CD14-positive monocyte (primary cell): ENCODE measurements around the gene CPE. TPM values are rescaled to one million over a fixed set of nuclear protein-coding genes. Genes with fewer than 3 reads are reported as not detected.

Source experiments
- DNase-seq, 3 donors: peaks; one replicate each; pipeline ENCODE4 v3.0.0-alpha.2; 2011 to 2022
- H2AFZ ChIP-seq: 2 replicates; pipeline ENCODE4 v1.6.0; 2012; ENCODE audit warnings: mild to moderate bottlenecking, low read depth, low read length, inconsistent platforms; ENCODE audit not compliant: insufficient read depth, poor library complexity, severe bottlenecking
- H3K27ac ChIP-seq, 2 donors: 1 replicate in 1 of 2; 2 replicates in 1 of 2; pipeline ENCODE4 v1.5.1; 2012 to 2013; ENCODE audit warnings: low read length in 2 of 2, control low read depth in 1 of 2, inconsistent platforms in 1 of 2, low read depth in 1 of 2, mild to moderate bottlenecking in 1 of 2
- H3K27me3 ChIP-seq, 2 donors: one replicate each; pipeline versions ENCODE4 v1.6.0 to v1.6.1; 2011 to 2013; ENCODE audit warnings: low read length in 2 of 2; ENCODE audit not compliant: control insufficient read depth in 2 of 2, insufficient read depth in 2 of 2
- H3K36me3 ChIP-seq, 2 donors: replicated peaks in 1 of 2; 1 replicate in 1 of 2; 2 replicates in 1 of 2; pipeline versions ENCODE4 v1.5.1 to v1.6.1; 2012 to 2013; ENCODE audit warnings: low read length in 2 of 2, control low read depth in 1 of 2, inconsistent platforms in 1 of 2, mild to moderate bottlenecking in 1 of 2; ENCODE audit not compliant: insufficient read depth in 2 of 2, control insufficient read depth in 1 of 2
- H3K4me1 ChIP-seq, 2 donors: 1 replicate in 1 of 2; 2 replicates in 1 of 2; pipeline versions ENCODE4 v1.5.1 to v1.6.1; 2012 to 2013; ENCODE audit warnings: low read length in 2 of 2, control low read depth in 1 of 2, inconsistent platforms in 1 of 2, mild to moderate bottlenecking in 1 of 2, moderate library complexity in 1 of 2; ENCODE audit not compliant: insufficient read depth in 2 of 2, control insufficient read depth in 1 of 2
- H3K4me2 ChIP-seq: replicated peaks from 2 replicates; pipeline ENCODE3; 2012; ENCODE audit warnings: low read length, moderate library complexity, mild to moderate bottlenecking; ENCODE audit not compliant: poor library complexity, severe bottlenecking; ENCODE audit errors: extremely low read depth
- H3K4me3 ChIP-seq, 3 experiments: fragments of 200-600 bp in 1 of 3; sonication (generic) in 1 of 3; replicated peaks in 1 of 3; 1 replicate in 2 of 3; 2 replicates in 1 of 3; pipeline ENCODE4 v1.5.1; 2011 to 2013; ENCODE audit warnings: low read length in 3 of 3, mild to moderate bottlenecking in 3 of 3, control low read depth in 2 of 3, low read depth in 2 of 3, inconsistent platforms in 1 of 3, moderate library complexity in 1 of 3
- H3K79me2 ChIP-seq: 2 replicates; pipeline ENCODE4 v1.6.0; 2012; ENCODE audit warnings: mild to moderate bottlenecking, control low read depth, inconsistent platforms, low read length, moderate library complexity; ENCODE audit not compliant: insufficient read depth
- H3K9ac ChIP-seq: 2 replicates; pipeline ENCODE4 v1.6.0; 2017; ENCODE audit warnings: low read length, mild to moderate bottlenecking; ENCODE audit not compliant: insufficient read depth, poor library complexity, severe bottlenecking
- H3K9me3 ChIP-seq, 2 donors: replicated peaks in 1 of 2; 1 replicate in 1 of 2; 2 replicates in 1 of 2; pipeline versions ENCODE4 v1.5.1 to v1.6.1; 2012 to 2013; ENCODE audit warnings: low read length in 2 of 2, control low read depth in 1 of 2; ENCODE audit not compliant: control insufficient read depth in 1 of 2, insufficient read depth in 1 of 2
- H4K20me1 ChIP-seq: 2 replicates; pipeline ENCODE4 v1.6.0; 2012; ENCODE audit warnings: mild to moderate bottlenecking, low read length, control low read depth, moderate library complexity; ENCODE audit not compliant: insufficient read depth
- H3K27ac Mint-ChIP-seq, 7 donors: one replicate each; pipeline ENCODE4 v1.8.0; 2020; ENCODE audit warnings: mild to moderate bottlenecking in 7 of 7, mixed read lengths in 7 of 7, moderate library complexity in 6 of 7, inconsistent platforms in 2 of 7
- H3K27me3 Mint-ChIP-seq, 3 donors: one replicate each; pipeline ENCODE4 v1.8.0; 2021 to 2022; ENCODE audit warnings: low read depth in 3 of 3, mild to moderate bottlenecking in 3 of 3, mixed read lengths in 3 of 3, moderate library complexity in 3 of 3, inconsistent platforms in 1 of 3
- H3K36me3 Mint-ChIP-seq, 2 donors: one replicate each; pipeline ENCODE4 v1.8.0; 2020; ENCODE audit warnings: mixed read lengths in 2 of 2, inconsistent platforms in 1 of 2, mild to moderate bottlenecking in 1 of 2
- H3K4me1 Mint-ChIP-seq: one replicate; pipeline ENCODE4 v1.8.0; 2020; ENCODE audit warnings: mild to moderate bottlenecking, mixed read lengths
- H3K4me3 Mint-ChIP-seq, 2 donors: one replicate each; pipeline ENCODE4 v1.8.0; 2020; ENCODE audit warnings: mild to moderate bottlenecking in 2 of 2, mixed read lengths in 2 of 2, moderate library complexity in 1 of 2
- H3K9me3 Mint-ChIP-seq, 7 donors: one replicate each; pipeline ENCODE4 v1.8.0; 2020 to 2022; ENCODE audit warnings: mixed read lengths in 7 of 7, mild to moderate bottlenecking in 6 of 7, moderate library complexity in 6 of 7, inconsistent platforms in 2 of 7
- CTCF ChIP-seq: fragments of 200-600 bp; IDR thresholded peaks from one replicate; pipeline ENCODE4 v1.8.0; 2022; ENCODE audit warnings: antibody characterized with exemption, mild to moderate bottlenecking
- WGBS: methylation state at CpG from one replicate; pipeline ENCODE4 v1.1.5; 2013; ENCODE audit warnings: missing lambda C conversion rate; ENCODE audit not compliant: insufficient coverage; 5-methylcytosine and 5-hydroxymethylcytosine counted together
- intact Hi-C, 2 donors: fragments of 100-400 bp; cut with micrococcal nuclease; formaldehyde crosslinking; loops; one replicate each; pipeline versions ENCODE4 v1.15.0 to v1.15.1; 2023
- polyA plus RNA-seq, 3 donors: library from polyadenylated mRNA; depleted of rRNA in 1 of 3; unstranded in 2 of 3; stranded (reverse) in 1 of 3; fragments of 300-500 nt in 2 of 3; fragments of >200 nt in 1 of 3; fragmentation: Illumina TruSeq in 2 of 3; gene quantifications; 1 replicate in 2 of 3; 2 replicates in 1 of 3; pipeline ENCODE4 v1.2.3, GENCODE V29; 2012 to 2021

Gene CPE
- polyA plus RNA-seq, 3 donors = 0.09 to 0.13 TPM; not detected in 1

- Histone ChIP-seq H3K4me1 (peaks cover 0 to 3% of the 10 kb centered on the region in 2 donors), H3K9me3 (no peaks in the 10 kb centered on the region), H3K79me2 (no peaks in the 10 kb centered on the region), H3K27me3 (peaks cover 9 to 21% of the 10 kb centered on the region in 2 donors), H3K36me3 (no peaks in the 10 kb centered on the region), H3K4me3 (no peak overlapping the region), H3K4me2 (no peak overlapping the region), H3K9ac (no peak overlapping the region), H2AFZ (peak overlapping the region; percentile 47), H3K27ac (no peak overlapping the region), H4K20me1 (no peaks in the 10 kb centered on the region)
- peaks cover 0 to 2% (median 0%) of the 10 kb centered on the region in 7 donors for H3K9me3 Mint-ChIP-seq
- DNase-seq = peak in 2 of 3 donors; percentile 6 to 12
- WGBS = 2% methylated on average over 10 of the region's 18 CpGs
- peak; percentile 53 for TF ChIP-seq CTCF
- H3K36me3 Mint-ChIP-seq = no peaks in the 10 kb centered on the region
- no peak overlapping the region for H3K27ac Mint-ChIP-seq
- intact Hi-C loops = no loop called here
- H3K4me3 Mint-ChIP-seq = peak overlapping the region in 1 of 2 donors; percentile 84
- peaks cover 6 to 24% (median 12%) of the 10 kb centered on the region in 3 donors for H3K27me3 Mint-ChIP-seq
- peaks cover 6% of the 10 kb centered on the region for H3K4me1 Mint-ChIP-seq
Measured at GRCh38 chr4:165493359-165493758, 114.6 kb downstream of the CPE start.

GRCh38 chr4:165502916-165503907 lies 124.4 kb downstream of the CPE start:
- H3K4me3 ChIP-seq = no peak overlapping the region
- no peaks in the 10 kb centered on the region for H3K9me3 ChIP-seq
- Mint-ChIP-seq H3K36me3 (no peaks in the 10 kb centered on the region), H3K27me3 (peaks cover 0 to 2% (median 0%) of the 10 kb centered on the region in 3 donors), H3K4me1 (no peaks in the 10 kb centered on the region), H3K4me3 (no peak overlapping the region), H3K9me3 (peaks cover 0 to 2% (median 0%) of the 10 kb centered on the region in 7 donors), H3K27ac (no peak overlapping the region)
- no peaks in the 10 kb centered on the region for H4K20me1 ChIP-seq
- TF ChIP-seq CTCF = no peak
- no peak overlapping the region for H2AFZ ChIP-seq
- no CpG with 5 or more reads among the region's 7 CpGs for WGBS
- H3K4me2 ChIP-seq = no peak overlapping the region
- no peak for DNase-seq
- H3K79me2 ChIP-seq = no peaks in the 10 kb centered on the region
- H3K36me3 ChIP-seq = no peaks in the 10 kb centered on the region
- no peak overlapping the region for H3K9ac ChIP-seq
- no peak overlapping the region for H3K27ac ChIP-seq
- H3K27me3 ChIP-seq = no peaks in the 10 kb centered on the region
- no peaks in the 10 kb centered on the region for H3K4me1 ChIP-seq
- intact Hi-C loops = no loop called here
